GM12878 (cell line): ENCODE results near the gene DIPK2A. TPM values are rescaled to one million over a fixed set of nuclear protein-coding genes. Genes with fewer than 3 reads are reported as not detected.
A peak's percentile ranks its signal among the peaks of the same experiment; 100 is the strongest.

Source experiments
- ATAC-seq: fragments of 200-7000 bp; cut with Tn5 transposase; 3 replicates; pipeline ENCODE4 v1.9.1; 2020; ENCODE audit warnings: mild to moderate bottlenecking, moderate library complexity
- BruUV-seq: library from RNA; stranded (reverse); fragments of 400-500 nt; replicated peaks from 2 replicates; lab custom pipeline; 2021; lab: Mats Ljungman, UMichigan
- CTCF ChIA-PET: fragments of 300-600 bp; sonication (Branson Sonifier 250); formaldehyde crosslinking; extraction: SDS; loops from one replicate; lab custom pipeline; 2021; ENCODE audit warnings: inconsistent platforms; lab: Yijun Ruan, JAX
- POLR2A ChIA-PET: fragments of 350-600 bp; formaldehyde crosslinking; extraction: SDS; loops from one replicate; lab custom pipeline; 2021; ENCODE audit warnings: inconsistent platforms; lab: Charles Lee
- RAD21 ChIA-PET: fragments of 300-600 bp; sonication (Branson Sonifier 250); formaldehyde crosslinking; loops from one replicate; lab custom pipeline; 2023; ENCODE audit warnings: antibody characterized with exemption; ENCODE audit not compliant: unreplicated experiment; lab: Charles Lee
- SMC1A ChIA-PET: fragments of 300-600 bp; sonication (Branson Sonifier 250); formaldehyde crosslinking; loops from one replicate; lab custom pipeline; 2023; ENCODE audit not compliant: unreplicated experiment, uncharacterized antibody; lab: Charles Lee
- DNase-seq: peaks from one replicate; pipeline ENCODE4 v3.0.0-alpha.2; 2011; ENCODE audit warnings: low read depth, low spot score
- FAIRE-seq: peaks from 3 replicates; lab custom pipeline; 2011; peaks lifted over from hg19 to GRCh38; lab: Jason Lieb, UNC
- H2AFZ ChIP-seq: 2 replicates; pipeline ENCODE4 v1.6.0; 2011; ENCODE audit warnings: low read depth, low read length, control low read depth; ENCODE audit not compliant: control insufficient read depth
- H3K27ac ChIP-seq: 2 replicates; pipeline ENCODE4 v1.5.1; 2011; ENCODE audit warnings: control low read depth; ENCODE audit not compliant: control insufficient read depth, insufficient read depth
- H3K27me3 ChIP-seq, 2 experiments: replicated peaks in 1 of 2; 2 replicates each; pipeline versions ENCODE4 v1.6.0 to v1.6.1; 2011; ENCODE audit warnings: low read length in 1 of 2; ENCODE audit not compliant: control insufficient read depth in 2 of 2, insufficient read depth in 2 of 2
- H3K36me3 ChIP-seq, 2 experiments: 2 replicates each; pipeline ENCODE4 v1.5.1; 2011; ENCODE audit warnings: low read length in 1 of 2; ENCODE audit not compliant: control insufficient read depth in 2 of 2, insufficient read depth in 2 of 2
- H3K4me1 ChIP-seq: 2 replicates; pipeline ENCODE4 v1.6.1; 2011; ENCODE audit warnings: mild to moderate bottlenecking, low read length, moderate library complexity, mixed read lengths; ENCODE audit not compliant: control insufficient read depth, insufficient read depth
- H3K4me2 ChIP-seq: 2 replicates; pipeline ENCODE4 v1.6.0; 2011; ENCODE audit warnings: control low read depth; ENCODE audit not compliant: control insufficient read depth, insufficient read depth
- H3K4me3 ChIP-seq: fragments of 200-600 bp; sonication (generic); 2 replicates; pipeline ENCODE4 v1.5.1; 2016
- H3K79me2 ChIP-seq: 2 replicates; pipeline ENCODE4 v1.6.0; 2011; ENCODE audit warnings: low read length; ENCODE audit not compliant: control insufficient read depth, insufficient read depth
- H3K9ac ChIP-seq: 2 replicates; pipeline ENCODE4 v1.8.0; 2011; ENCODE audit warnings: low read length, control low read depth, mixed read lengths; ENCODE audit not compliant: control insufficient read depth, insufficient read depth
- H3K9me3 ChIP-seq: replicated peaks from 3 replicates; pipeline ENCODE4 v1.5.1; 2011; ENCODE audit warnings: mild to moderate bottlenecking, low read length; ENCODE audit not compliant: control insufficient read depth, insufficient read depth
- H4K20me1 ChIP-seq: 2 replicates; pipeline ENCODE4 v1.6.0; 2011; ENCODE audit not compliant: control insufficient read depth, insufficient read depth
- BCL11A ChIP-seq: IDR thresholded peaks from 2 replicates; pipeline ENCODE4 v1.6.1; 2011; ENCODE audit warnings: low read depth, low read length
- CHD2 ChIP-seq: IDR thresholded peaks from 2 replicates; pipeline ENCODE4 v1.6.1; 2011; ENCODE audit warnings: low read depth, low read length, improper control_type of control experiment, borderline replicate concordance
- EP300 ChIP-seq, 2 experiments: fragments of 150-350 bp in 1 of 2; IDR thresholded peaks; 2 replicates each; pipeline ENCODE4 v1.6.1; 2011 to 2012; ENCODE audit warnings: low read depth in 2 of 2, low read length in 2 of 2, borderline replicate concordance in 1 of 2, improper control_type of control experiment in 1 of 2, inconsistent platforms in 1 of 2; ENCODE audit not compliant: control insufficient read depth in 1 of 2
- FOXK2 ChIP-seq: fragments of 450-650 bp; IDR thresholded peaks from 2 replicates; pipeline ENCODE4 v1.6.1; 2017; ENCODE audit warnings: mild to moderate bottlenecking, moderate library complexity
- KDM1A ChIP-seq: fragments of 200-600 bp; sonication (generic); IDR thresholded peaks from 2 replicates; pipeline ENCODE4 v1.6.1; 2016; ENCODE audit warnings: borderline replicate concordance
- MXI1 ChIP-seq: fragments of 150-350 bp; IDR thresholded peaks from 2 replicates; pipeline ENCODE4 v1.6.1; 2011; ENCODE audit warnings: low read depth, mild to moderate bottlenecking, inconsistent platforms, low read length, improper control_type of control experiment
- RAD21 ChIP-seq: IDR thresholded peaks from 2 replicates; pipeline ENCODE4 v1.6.1; 2011; ENCODE audit warnings: mild to moderate bottlenecking, low read depth, low read length, moderate library complexity; ENCODE audit not compliant: insufficient read depth
- SKIL ChIP-seq: fragments of 450-650 bp; IDR thresholded peaks from 2 replicates; pipeline ENCODE4 v1.6.1; 2017; ENCODE audit warnings: mild to moderate bottlenecking, low read depth, inconsistent platforms; ENCODE audit not compliant: poor library complexity, severe bottlenecking
- SMARCA5 ChIP-seq: fragments of 450-650 bp; IDR thresholded peaks from 2 replicates; pipeline ENCODE4 v1.6.1; 2017; ENCODE audit warnings: mild to moderate bottlenecking
- SMC3 ChIP-seq: IDR thresholded peaks from 2 replicates; pipeline ENCODE4 v1.6.1; 2011; ENCODE audit warnings: low read length, improper control_type of control experiment, borderline replicate concordance
- SREBF1 ChIP-seq: IDR thresholded peaks from 2 replicates; pipeline ENCODE4 v1.6.1; 2012; ENCODE audit warnings: mild to moderate bottlenecking, low read length
- STAT1 ChIP-seq: fragments of 450-650 bp; conservative IDR thresholded peaks from 2 replicates; pipeline ENCODE4 v1.6.1; 2014; ENCODE audit warnings: antibody characterized with exemption, mild to moderate bottlenecking
- ZNF207 ChIP-seq: fragments of 450-650 bp; IDR thresholded peaks from 2 replicates; pipeline ENCODE4 v1.6.1; 2014; ENCODE audit warnings: antibody characterized with exemption, mild to moderate bottlenecking, borderline replicate concordance
- WGBS: methylation state at CpG from one replicate; pipeline ENCODE4 v1.1.6; 2016; ENCODE audit warnings: low lambda C conversion rate; ENCODE audit not compliant: insufficient replicate concordance, insufficient coverage; ENCODE audit errors: missing lambda C conversion rate; 5-methylcytosine and 5-hydroxymethylcytosine counted together
- in situ Hi-C: fragments of 300-500 bp; cut with MboI; formaldehyde crosslinking; loops from 9 replicates; pipeline ENCODE4 v1.14.3; 2018; ENCODE audit warnings: mixed read lengths
- intact Hi-C: fragments of 100-400 bp; cut with micrococcal nuclease; formaldehyde crosslinking; loops from one replicate; pipeline ENCODE4 v1.14.2; 2022; ENCODE audit not compliant: unreplicated experiment
- polyA plus RNA-seq, 11 experiments: library from polyadenylated mRNA; depleted of rRNA in 4 of 11; unstranded in 6 of 11; stranded (reverse) in 5 of 11; fragments of >200 nt; fragmentation: Nextera tagmentation in 4 of 11; fragmentation: Illumina TruSeq in 1 of 11; extraction: Ambion mirVana in 4 of 11; extraction: Trizol in 1 of 11; gene quantifications; 1 replicate in 1 of 11; 2 replicates in 10 of 11; pipeline versions ENCODE4 v1.2.1 to v1.2.3, GENCODE V29; 2011 to 2016; ENCODE audit warnings: inconsistent platforms in 2 of 11, missing spikeins in 2 of 11, low read depth in 1 of 11
- total RNA-seq, 4 experiments: library from RNA; depleted of rRNA in 3 of 4; stranded (reverse); fragments of >200 nt in 3 of 4; fragmentation: Illumina TruSeq in 1 of 4; extraction: Trizol in 1 of 4; gene quantifications; 2 replicates each; pipeline versions ENCODE4 v1.2.1 to v1.2.3, GENCODE V29; 2013 to 2021

DIPK2A gene
- total and polyA plus RNA-seq, 10 of the 15 experiments (the other 5 are each of a cell fraction or from before 2014, with no cell fraction given), result 4.6 to 36.4 (median 15.0) TPM

GRCh38 chr3:143950810-143951209 lies 20.8 kb upstream of the DIPK2A start:
- intact Hi-C loops, result loop anchor here (1.0 to 2.0 kb wide), 3 partner anchors 54 to 176 kb away; no protein-coding TSS in a partner anchor
- ChIA-PET SMC1A (interaction anchor here (1.3 kb wide), 1 partner anchor 66 kb away, joined by 4 read pairs; no protein-coding TSS in a partner anchor), POLR2A (no interaction called here), CTCF (interaction anchor here (1.4 to 2.6 kb wide), 4 partner anchors 9 to 66 kb away, joined by 4 to 25 read pairs (median 6); no protein-coding TSS in a partner anchor), RAD21 (interaction anchor here (0.6 to 1.9 kb wide), 3 partner anchors 20 to 65 kb away, joined by 3 to 7 read pairs (median 4); partner anchors contain the start of gene DIPK2A)
- Histone ChIP-seq H3K4me3 (no peak overlapping the region), H3K79me2 (no peaks in the 10 kb centered on the region), H3K9ac (no peak overlapping the region), H4K20me1 (no peaks in the 10 kb centered on the region), H3K36me3 (no peaks in the 10 kb centered on the region), H3K27me3 (no peaks in the 10 kb centered on the region), H3K9me3 (no peaks in the 10 kb centered on the region; the same call in 2 of the 3 replicates), H3K27ac (no peak overlapping the region), H2AFZ (no peak overlapping the region), H3K4me1 (no peaks in the 10 kb centered on the region), H3K4me2 (no peak overlapping the region)
- 50% methylated on average over 2 of the region's 2 CpGs for WGBS
- in situ Hi-C loops, result loop anchor here (10.0 kb wide), 2 partner anchors 56 to 176 kb away; no protein-coding TSS in a partner anchor
- BruUV-seq, result no TSS peak
- ATAC-seq (no peak), DNase-seq (no peak), FAIRE-seq (no peak)
- no peak for TF ChIP-seq SREBF1

GRCh38 chr3:143951351-143951971 lies 20.2 kb upstream of the DIPK2A start:
- intact Hi-C loops (loop anchor here (1.0 to 2.0 kb wide), 3 partner anchors 55 to 176 kb away; no protein-coding TSS in a partner anchor), in situ Hi-C loops (loop anchor here (10.0 kb wide), 2 partner anchors 57 to 177 kb away; no protein-coding TSS in a partner anchor)
- Histone ChIP-seq H3K27ac (no peak overlapping the region), H3K79me2 (no peaks in the 10 kb centered on the region), H2AFZ (no peak overlapping the region), H3K4me2 (no peak overlapping the region), H3K27me3 (no peaks in the 10 kb centered on the region), H3K9me3 (no peaks in the 10 kb centered on the region; the same call in 2 of the 3 replicates), H3K9ac (no peak overlapping the region), H3K4me3 (no peak overlapping the region), H4K20me1 (no peaks in the 10 kb centered on the region), H3K36me3 (no peaks in the 10 kb centered on the region), H3K4me1 (no peaks in the 10 kb centered on the region)
- POLR2A ChIA-PET, result interaction anchor here (0.7 kb wide), 1 partner anchor 171 kb away, joined by 3 read pairs; no protein-coding TSS in a partner anchor
- peak; percentile 78 for ATAC-seq
- DNase-seq, result no peak
- no TSS peak for BruUV-seq
- RAD21 ChIA-PET, result interaction anchor here (0.7 to 1.7 kb wide), 2 partner anchors 67 to 176 kb away, joined by 3 to 5 read pairs; no protein-coding TSS in a partner anchor
- 97% methylated on average over 1 of the region's 1 CpG for WGBS
- FAIRE-seq, result peak; percentile 90
- CTCF ChIA-PET, result interaction anchor here (0.7 to 2.6 kb wide), 7 partner anchors 13 to 602 kb away, joined by 3 to 25 read pairs (median 4); no protein-coding TSS in a partner anchor
- SMC1A ChIA-PET, result interaction anchor here (1.3 kb wide), 1 partner anchor 25 kb away, joined by 6 read pairs; no protein-coding TSS in a partner anchor
- TF ChIP-seq CHD2, result no peak
- no peak for TF ChIP-seq ZNF207
- no peak for TF ChIP-seq EP300 (IDR thresholded peaks at IDR 0.05; ENCODE audit: borderline replicate concordance in 1 of 2, control insufficient read depth in 1 of 2, low read depth in 2 of 2, low read length in 2 of 2)
- TF ChIP-seq BCL11A, result no peak
- no peak for TF ChIP-seq MXI1
- peak; percentile 84; the same call in 1 of the 2 replicates for TF ChIP-seq SMC3
- TF ChIP-seq RAD21, result peak; percentile 77
- TF ChIP-seq FOXK2, result no peak
- TF ChIP-seq SKIL, result no peak
- no peak for TF ChIP-seq KDM1A
- no peak for TF ChIP-seq STAT1
- TF ChIP-seq SMARCA5, result no peak
